T47D (cell line): Measurements from ENCODE around the gene BTNL2.

Source experiments
- DNase-seq, 2 experiments: peaks; one replicate each; pipeline versions ENCODE4 v3.0.0 to v3.0.0-alpha.2; 2011 to 2012; ENCODE audit warnings: low read depth in 1 of 2, low spot score in 1 of 2
- JUND ChIP-seq: IDR thresholded peaks from 2 replicates; pipeline ENCODE4 v1.6.1; 2012; ENCODE audit warnings: low read depth
- in situ Hi-C: cut with HindIII; loops from 2 replicates; pipeline ENCODE4 v1.10.0; 2016; ENCODE audit warnings: low sequenced_read_pairs, low pct_unique_long_range_greater_than_20kb

BTNL2 gene

GRCh38 chr6:32432050-32432450 is 25.1 kb upstream of the BTNL2 start:
- no peak for TF ChIP-seq JUND
- DNase-seq, result peak; percentile 12 to 59
- in situ Hi-C loops, result no loop called here

- TF ChIP-seq JUND, result no peak
- in situ Hi-C loops, result no loop called here
- DNase-seq, result no peak
These were observed 24.2 kb upstream of the BTNL2 start for GRCh38 chr6:32431142-32431541.

GRCh38 chr6:32430179-32430578 is 23.2 kb upstream of the BTNL2 start:
- in situ Hi-C loops, result no loop called here
- no peak for TF ChIP-seq JUND
- DNase-seq, result no peak

- DNase-seq, result no peak
- in situ Hi-C loops, result no loop called here
- no peak for TF ChIP-seq JUND
These were observed 21.0 kb upstream of the BTNL2 start for GRCh38 chr6:32427934-32428474.

GRCh38 chr6:32427218-32427617 is 20.2 kb upstream of the BTNL2 start:
- TF ChIP-seq JUND, result no peak
- DNase-seq, result no peak
- in situ Hi-C loops, result no loop called here

- no peak for DNase-seq
- TF ChIP-seq JUND, result no peak
- in situ Hi-C loops, result no loop called here
These were observed 19.4 kb upstream of the BTNL2 start for GRCh38 chr6:32426338-32426737.

- no peak for DNase-seq
- TF ChIP-seq JUND, result no peak
- in situ Hi-C loops, result no loop called here
These were observed 17.8 kb upstream of the BTNL2 start for GRCh38 chr6:32424589-32425300.

GRCh38 chr6:32416036-32416435 is 9.1 kb upstream of the BTNL2 start:
- in situ Hi-C loops, result no loop called here
- DNase-seq, result no peak
- TF ChIP-seq JUND, result no peak

- DNase-seq, result peak; percentile 29 to 81
- in situ Hi-C loops, result no loop called here
- TF ChIP-seq JUND, result no peak
These were observed 8.6 kb upstream of the BTNL2 start for GRCh38 chr6:32415521-32416019.

GRCh38 chr6:32413427-32414047 is 6.6 kb upstream of the BTNL2 start:
- in situ Hi-C loops, result no loop called here
- peak; percentile 50 to 82 for DNase-seq

GRCh38 chr6:32411566-32412327 is 4.8 kb upstream of the BTNL2 start:
- DNase-seq, result no peak
- TF ChIP-seq JUND, result no peak
- in situ Hi-C loops, result no loop called here

More at GRCh38 chr6:32413427-32414047, 6.6 kb upstream of the BTNL2 start:
- no peak for TF ChIP-seq JUND

GRCh38 chr6:32410906-32411305 is 3.9 kb upstream of the BTNL2 start:
- no peak for DNase-seq
- TF ChIP-seq JUND, result no peak
- in situ Hi-C loops, result no loop called here
